GM11168 (cell line): ENCODE data around the gene WASHC2A.
"Not testable (repeated sequence)": the region's sequence is repeated elsewhere in the genome, so short reads cannot be mapped to it uniquely, and the experiment has no call there.

Source experiments
- in situ Hi-C: fragments of 300-500 bp; cut with MboI; formaldehyde crosslinking; loops from one replicate; pipeline ENCODE4 v1.12.0; 2022; ENCODE audit warnings: low sequenced_read_pairs; ENCODE audit not compliant: unreplicated experiment

WASHC2A gene

DNA sequence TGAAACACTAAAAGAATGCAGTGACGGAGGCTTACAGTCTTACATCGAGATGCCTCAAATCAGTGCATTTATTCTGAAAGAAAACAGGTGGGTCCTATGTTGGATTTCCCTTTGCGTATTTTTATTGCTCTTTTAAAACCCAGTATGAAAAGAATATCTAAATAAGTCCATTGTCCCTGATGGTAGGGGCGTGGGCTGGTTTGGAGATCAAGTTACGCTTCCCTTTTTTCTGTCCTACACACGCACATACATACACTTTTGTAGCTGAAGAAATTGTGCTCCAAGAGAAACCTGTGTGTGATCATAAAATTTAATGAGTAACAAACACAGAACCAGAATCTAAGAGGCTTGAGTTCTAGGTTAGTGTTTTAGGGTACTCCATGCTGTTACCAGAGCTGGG, 64.6 kb downstream of the WASHC2A start:
- in situ Hi-C loops = not testable (repeated sequence)

DNA sequence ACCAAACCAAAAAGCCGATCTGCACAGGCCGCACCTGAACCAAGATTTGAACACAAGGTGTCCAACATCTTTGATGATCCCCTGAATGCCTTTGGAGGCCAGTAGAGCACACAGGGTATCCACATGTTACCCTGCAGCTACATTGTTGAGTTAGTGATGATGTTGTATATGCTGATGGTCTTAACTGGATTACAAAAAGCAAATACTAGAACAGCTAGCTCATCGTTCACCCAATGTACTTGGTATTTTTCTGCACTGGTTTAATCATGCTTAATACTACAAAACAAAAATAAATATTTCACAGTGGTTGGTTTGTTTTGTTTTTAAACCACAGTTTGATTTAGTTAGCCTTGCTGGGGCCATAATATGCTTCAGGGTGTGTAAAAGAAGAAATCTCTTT, 65.1 kb downstream of the WASHC2A start:
- in situ Hi-C loops = not testable (repeated sequence)

DNA sequence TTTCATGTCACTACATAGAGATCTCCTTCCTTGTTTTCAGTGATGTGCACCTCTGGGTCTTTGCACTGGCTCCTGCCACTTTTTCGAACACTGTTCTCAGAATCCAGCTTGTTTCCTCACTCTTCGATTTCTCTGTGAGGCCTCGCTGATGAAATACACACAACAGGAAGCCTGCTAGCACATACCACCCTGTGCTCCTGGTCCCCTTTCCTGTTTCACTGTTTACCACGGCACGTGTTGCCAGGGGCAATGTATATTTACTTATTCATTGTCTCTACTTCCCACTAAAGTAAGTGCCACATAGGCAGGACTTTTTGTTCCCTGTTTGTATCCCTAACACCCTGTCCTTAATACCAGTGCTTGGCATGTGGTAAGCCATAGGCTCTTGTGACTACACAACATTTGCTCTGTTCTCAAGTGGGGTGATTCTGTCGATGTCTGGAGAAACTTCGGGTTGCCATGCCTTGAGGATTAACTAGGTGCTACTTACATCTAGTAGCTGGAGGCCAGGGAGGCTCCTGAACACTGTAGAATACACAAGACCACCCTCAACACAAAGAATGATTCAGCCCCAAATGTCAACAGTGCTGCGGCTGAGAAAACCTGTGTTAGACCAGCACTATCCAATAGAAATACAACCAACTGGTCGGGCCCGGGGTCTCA, 75.9 kb downstream of the WASHC2A start:
- in situ Hi-C loops = not testable (repeated sequence)

DNA sequence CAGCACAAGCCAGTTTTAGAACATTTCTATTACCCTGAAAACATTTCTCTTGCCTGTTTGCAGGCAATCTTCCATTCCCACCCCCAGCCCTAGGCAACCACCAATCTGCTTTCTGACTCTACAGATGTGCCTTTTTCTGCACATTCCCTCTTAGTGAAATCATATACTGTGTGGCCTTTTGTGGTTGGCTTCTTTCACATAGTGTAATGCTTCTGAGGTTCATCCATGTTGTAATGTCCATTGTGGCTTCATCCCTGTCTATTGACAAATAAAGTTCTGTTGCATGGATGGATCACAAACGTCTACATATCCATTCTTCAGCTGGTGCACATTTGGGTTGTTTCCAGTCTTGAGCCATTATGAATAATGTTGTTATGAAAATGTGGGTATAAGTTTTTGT, 77.8 kb downstream of the WASHC2A start:
- in situ Hi-C loops = not testable (repeated sequence)

- in situ Hi-C loops = loop anchor here (5.0 kb wide), 1 partner anchor 131 kb away; no protein-coding TSS in a partner anchor
Measured at GRCh38 chr10:50152792-50153272, 85.1 kb downstream of the WASHC2A start.

DNA sequence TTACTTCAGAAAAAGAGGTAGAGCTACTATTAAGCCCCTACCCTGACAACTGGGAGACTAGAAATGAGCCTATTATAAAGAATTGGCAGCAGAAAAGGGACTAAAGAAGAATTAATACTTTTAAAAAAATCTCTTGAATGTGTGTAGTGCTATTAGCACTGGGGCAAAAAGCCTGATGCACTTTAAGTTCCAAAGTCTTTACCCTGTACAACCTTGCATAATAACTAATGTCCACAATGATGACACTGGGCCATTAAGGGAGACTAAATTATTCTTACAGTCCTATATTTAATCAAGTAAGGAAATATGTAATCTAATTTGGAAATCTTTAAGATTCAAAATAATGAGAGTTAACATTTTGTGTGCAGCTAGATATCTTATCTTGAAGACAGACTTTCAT, 90.1 kb downstream of the WASHC2A start:
- in situ Hi-C loops = not testable (repeated sequence)

DNA sequence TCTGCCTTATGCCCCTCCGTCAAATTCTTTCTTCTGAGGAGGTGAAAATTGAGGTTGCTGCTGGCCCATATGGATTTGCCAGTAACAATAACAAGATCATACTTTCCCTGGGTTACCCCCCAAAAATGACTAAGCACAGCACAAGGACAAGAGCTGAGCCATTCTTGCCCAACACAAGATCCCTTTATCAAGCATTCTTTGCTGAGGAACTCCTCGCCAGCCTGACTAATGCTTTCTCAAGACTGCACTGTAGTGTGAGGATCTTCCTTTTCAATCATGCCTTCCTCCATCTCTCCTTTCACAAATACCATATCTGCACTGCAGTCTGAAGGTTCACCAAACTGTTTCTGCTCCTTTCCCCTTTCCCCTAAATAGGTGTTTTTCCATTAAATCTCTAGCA, 92.1 kb downstream of the WASHC2A start:
- in situ Hi-C loops = not testable (repeated sequence)

DNA sequence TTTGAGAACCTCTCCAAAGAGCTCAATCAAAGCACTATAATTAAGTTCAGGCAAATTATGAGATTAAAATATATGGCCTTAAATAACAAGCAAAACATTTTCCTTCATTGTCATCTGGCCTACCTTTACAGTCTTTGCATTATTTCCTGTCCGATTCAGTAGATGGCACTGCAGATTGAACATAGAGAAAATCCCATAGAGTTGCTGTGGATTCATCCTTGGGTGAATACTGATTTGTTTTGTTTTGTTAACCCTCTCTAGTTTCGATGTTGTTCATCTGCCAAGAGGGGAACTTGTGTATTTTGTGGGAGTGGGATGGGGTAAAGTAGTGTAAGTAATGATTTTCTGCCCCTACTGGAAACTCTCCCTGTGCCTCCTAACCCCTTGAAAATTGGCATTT, 97.3 kb downstream of the WASHC2A start:
- in situ Hi-C loops = not testable (repeated sequence)

DNA sequence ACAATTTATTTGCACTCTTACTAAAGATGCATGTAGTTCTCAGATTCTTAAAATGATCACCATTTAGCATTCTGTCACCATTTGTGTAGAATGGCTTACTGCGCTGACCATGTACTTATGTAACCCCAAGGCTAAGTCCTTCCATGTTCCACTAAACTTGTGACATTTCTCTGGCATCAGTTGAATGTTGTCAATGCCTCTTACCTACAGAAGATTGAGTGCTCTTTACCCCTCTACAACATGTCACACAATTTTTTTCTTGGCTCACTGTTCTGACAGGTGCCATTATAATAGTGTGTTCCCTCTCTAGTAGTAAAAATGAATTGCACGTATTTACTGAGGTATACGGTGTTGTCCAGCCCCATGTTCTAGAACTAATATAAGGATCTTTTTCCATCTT, 100.1 kb downstream of the WASHC2A start:
- in situ Hi-C loops = not testable (repeated sequence)

GRCh38 chr10:50169506-50169905, 101.8 kb downstream of the WASHC2A start:
- in situ Hi-C loops = not testable (repeated sequence)

DNA sequence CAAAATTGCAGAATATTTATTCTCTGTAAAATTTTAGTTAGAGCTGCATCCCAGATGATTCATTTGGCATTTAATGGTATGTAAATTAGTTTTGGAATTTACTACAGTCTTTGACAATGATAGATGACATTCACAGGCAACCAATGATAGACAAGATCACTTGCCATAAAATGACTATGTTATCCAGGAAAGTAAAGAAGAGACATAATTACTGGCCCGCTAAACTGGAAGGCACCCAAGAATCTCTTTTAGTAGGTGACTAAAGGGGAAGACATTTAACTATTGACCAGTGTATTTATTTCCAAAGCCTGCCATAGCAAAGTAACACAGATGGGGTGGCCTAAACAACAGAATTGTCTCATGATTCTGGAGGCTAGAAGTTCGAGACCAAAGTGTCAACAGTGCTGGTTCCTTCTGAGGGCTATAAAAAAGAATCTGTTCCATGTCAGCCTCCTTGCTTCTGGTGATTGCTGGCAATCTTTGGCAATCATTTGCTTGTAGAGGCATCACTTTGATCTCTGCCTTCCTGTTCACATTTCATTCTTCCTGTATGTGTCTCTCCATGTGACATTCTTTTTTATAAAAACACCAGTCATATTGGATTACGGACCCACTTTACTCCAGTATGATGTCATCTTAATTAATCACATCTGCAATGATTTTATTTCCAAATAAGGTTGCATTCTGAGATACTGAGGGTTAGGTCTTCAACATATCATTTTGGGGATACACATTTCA, 107.2 kb downstream of the WASHC2A start:
- in situ Hi-C loops = loop anchor here (5.0 kb wide), 1 partner anchor 592 kb away; no protein-coding TSS in a partner anchor
